NCI-H446 (cell line): ENCODE measurements around the gene GALNT4.

Experiments used
- DNase-seq, 2 experiments: peaks; one replicate each; lab custom pipeline; 2025; lab: John Stamatoyannopoulos, UW

The GALNT4 gene

DNA sequence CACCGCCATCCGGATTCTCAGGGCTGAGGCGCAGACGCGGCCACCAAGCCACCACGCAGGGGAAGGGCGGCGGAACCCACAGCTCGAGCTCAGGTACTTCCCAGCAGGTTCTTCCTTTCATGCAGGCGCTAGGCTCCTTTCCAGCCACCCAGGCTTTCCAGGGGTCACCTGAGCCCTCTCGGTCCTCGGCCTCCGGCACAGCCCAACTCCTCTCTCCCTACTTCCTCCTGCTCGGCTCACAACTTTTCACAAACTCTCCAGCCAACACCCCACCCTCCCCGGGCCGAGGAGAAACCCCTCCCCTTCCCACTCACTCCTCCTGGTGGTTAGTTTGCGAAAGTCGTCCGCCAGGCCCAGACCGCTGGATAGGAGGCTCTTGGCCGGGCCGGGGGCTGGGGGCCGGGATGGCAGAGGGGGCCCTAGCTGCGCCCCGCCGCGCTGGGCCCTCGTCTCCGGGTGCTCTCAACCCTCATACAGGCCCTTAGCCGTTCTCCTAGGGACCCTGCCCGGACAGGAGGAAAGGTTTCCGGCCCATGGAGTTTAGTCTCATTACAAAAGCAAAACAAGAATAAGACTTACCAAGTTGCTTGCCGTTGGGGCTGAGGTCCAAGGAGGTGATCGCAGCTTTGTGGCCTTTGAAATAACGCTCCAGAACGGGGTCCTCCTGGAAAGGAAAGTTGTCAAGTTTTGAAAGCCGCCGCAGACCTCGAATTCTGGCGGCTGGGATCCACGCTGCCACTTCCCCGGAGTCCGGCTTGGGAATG lies at the start of gene GALNT4:
Gene GALNT4, minus strand, starts transcription at position 256 of the 764 bp plus-strand sequence. Its CDS starts 247 bp downstream, at position 9.
- DNase-seq: peak; percentile 10 to 58

GRCh38 chr12:89573051-89573810 lies 48.6 kb upstream of the GALNT4 start:
- no peak for DNase-seq

DNA sequence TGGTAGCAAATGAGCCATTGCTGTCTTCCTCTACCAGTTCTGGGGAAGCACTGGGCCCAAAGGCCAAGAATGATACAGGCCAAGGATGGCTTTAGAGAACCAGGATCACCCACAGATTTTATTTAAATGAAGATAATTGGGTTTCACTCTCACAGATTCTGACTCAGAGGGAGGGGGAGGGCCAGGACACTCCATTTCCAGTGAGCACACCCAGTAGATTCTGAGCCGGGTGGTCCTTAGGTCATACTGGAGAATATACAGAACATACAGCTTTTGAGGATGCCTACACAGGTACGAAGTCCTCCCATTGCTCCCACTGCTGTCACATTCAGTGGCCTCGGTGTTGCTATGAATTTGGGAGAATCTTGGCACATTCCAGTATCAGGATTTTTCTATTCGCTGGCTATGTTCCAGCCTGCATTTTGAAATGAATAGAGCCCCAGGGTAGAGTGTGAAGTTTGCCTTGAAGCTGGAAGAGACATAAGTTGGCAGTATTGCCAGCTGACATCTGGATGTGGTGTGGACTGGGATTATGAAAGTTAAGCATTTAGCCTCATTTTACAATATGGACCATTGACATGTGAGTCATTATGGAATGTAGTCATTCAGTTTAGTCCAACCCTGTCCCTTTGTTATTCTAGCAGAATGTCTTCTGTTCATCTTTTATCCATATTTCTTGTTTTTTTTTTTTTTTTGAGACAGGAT lies 47.0 kb upstream of the GALNT4 start:
- peak in 1 of 2 experiments; percentile 52 for DNase-seq

- DNase-seq: no peak
These were observed 43.9 kb upstream of the GALNT4 start for GRCh38 chr12:89568484-89568883.

DNA sequence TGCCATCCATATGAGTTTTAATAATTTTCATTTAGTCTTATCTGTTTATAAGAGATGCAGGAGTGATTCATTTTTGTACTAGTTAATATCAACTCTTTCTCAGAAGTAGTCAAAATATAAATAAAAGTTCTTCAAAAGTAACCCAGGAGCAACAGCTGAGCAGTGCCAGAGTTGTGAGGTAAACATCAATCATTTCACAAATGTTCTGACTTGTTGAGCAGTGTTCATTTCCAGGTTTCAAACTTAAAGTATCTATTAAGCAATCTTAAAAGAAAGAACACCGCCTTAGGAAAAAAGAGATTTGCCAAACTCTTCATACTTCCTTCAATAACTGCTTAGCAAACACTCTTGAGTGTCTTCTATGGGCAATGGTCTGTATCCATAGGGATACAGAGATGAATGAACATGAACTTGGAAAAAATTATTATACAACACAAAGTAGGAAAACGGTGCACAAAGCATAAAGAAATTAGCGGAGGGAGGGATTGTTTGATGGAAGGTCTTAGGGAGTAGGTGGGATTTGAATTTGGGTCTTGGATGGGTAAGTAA lies 43.2 kb upstream of the GALNT4 start:
- no peak for DNase-seq

GRCh38 chr12:89566615-89567014 lies 42.0 kb upstream of the GALNT4 start:
- DNase-seq: no peak

GRCh38 chr12:89565002-89565401 lies 40.4 kb upstream of the GALNT4 start:
- no peak for DNase-seq

DNA sequence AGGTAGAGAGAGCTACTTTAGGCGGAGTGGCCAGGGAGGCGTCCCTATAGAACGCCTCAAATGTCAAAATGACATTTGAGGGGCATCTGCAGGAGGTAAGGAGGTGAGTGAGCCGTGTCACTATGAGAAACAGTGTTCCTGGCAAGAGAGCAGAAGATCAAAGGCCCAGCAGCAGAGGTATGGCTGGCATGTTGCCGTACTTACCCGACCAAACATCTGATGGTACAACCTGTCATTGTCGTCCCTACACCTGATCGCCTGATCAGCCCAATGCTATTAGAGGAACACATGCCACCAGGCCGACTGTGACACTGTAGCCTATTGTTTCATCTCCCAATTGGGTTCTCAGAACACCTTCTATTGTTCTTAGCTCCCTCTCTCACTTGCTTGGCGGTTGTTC lies 35.2 kb upstream of the GALNT4 start:
- no peak for DNase-seq

DNA sequence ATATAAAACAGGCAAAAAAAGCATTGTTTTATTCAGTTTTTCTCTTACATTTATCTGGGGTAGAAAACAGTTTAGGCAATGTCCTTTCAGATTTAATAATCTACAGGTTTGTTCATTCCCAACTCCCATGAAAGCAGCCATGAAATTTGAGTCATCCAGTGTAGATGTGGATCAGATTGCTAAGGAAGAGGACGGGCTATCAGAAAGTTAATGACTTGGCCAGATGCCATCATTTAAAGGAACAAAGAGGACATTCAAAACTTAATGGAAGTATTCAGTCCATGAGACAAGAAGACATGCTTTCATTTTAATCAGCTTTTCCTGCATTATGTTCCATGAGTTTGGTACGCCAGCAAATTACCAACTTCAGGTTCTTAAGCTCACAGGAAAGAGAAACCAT lies 32.4 kb upstream of the GALNT4 start:
- DNase-seq: no peak

GRCh38 chr12:89552376-89552775 lies 27.8 kb upstream of the GALNT4 start:
- DNase-seq: no peak

- DNase-seq: no peak
These were observed 27.2 kb upstream of the GALNT4 start for GRCh38 chr12:89551747-89552146.

- DNase-seq: no peak
These were observed 22.5 kb upstream of the GALNT4 start for GRCh38 chr12:89547101-89547500.

DNA sequence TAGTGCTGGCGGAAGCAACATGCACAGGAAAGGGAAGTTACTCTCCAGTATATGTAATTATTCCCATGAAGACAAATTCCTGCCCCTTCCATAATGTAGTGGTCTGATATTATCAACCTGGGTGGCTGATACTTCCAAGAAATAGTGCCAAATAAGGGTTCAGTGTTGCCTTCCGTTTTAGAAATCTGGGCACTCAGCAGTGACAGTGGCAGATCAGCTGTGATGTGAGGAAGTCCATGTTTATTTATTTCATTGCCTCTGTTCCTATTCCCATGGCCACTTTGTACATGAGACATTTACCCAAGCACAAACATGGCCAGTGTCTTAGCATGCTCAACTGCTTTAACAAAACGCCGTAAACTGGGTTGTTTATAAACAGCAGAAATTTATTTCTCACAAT lies 21.6 kb upstream of the GALNT4 start:
- DNase-seq: no peak

GRCh38 chr12:89544681-89545184 lies 20.1 kb upstream of the GALNT4 start:
- peak; percentile 29 to 88 for DNase-seq

GRCh38 chr12:89544022-89544421 lies 19.4 kb upstream of the GALNT4 start:
- no peak for DNase-seq

DNA sequence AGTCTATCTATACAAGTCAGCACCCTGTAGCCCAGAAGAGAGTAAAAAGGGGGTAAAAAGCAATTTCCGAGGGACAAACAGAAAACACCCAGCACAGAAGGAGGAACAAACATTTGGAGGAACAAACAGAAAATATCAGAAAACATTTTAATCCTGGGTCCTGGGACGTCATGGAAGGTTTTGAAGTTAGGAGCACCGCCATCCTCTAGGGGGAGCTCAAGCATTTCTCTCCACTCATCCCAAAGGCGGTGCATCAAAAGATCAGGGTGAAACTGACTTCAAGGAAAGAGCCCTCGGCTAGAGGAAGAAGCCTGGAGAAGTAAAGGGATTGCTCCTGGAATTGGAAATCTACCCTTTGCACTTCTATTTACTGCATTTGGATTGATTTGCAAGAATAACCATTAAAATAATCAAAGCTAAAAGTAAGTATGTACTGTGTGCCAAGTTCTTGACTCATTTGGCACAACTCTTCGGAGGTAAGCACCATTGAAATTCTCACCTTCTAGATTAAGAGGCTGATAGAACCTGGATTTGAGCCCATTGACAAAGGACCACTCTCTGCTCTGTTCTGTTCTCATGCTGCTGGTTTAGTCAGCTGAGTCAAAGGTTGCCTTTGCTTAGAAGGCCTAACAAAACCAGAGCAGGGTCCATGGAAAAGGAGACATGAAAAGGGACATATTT lies 18.5 kb upstream of the GALNT4 start:
- DNase-seq: peak; percentile 79 to 85

DNA sequence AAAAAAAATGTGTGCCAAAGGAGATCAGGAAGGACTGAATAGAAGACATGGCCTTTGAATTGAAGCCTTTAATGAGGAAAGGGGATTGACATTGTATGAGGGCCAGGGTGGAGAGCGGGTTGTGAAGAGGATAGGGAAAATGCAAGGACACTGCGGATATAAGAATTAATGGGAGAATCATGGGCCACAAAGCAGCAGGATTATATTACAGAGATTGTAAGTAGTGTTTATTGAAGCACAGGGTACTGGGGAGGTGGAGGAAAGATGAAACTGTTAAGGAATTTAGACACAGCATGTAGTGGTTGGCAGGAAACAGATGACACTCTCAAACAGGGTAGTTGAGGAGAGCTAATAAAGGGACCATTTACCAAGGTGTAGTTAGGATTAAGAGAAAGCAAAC lies 17.6 kb upstream of the GALNT4 start:
- DNase-seq: no peak

- DNase-seq: no peak
These were observed 16.0 kb upstream of the GALNT4 start for GRCh38 chr12:89540586-89540985.

DNA sequence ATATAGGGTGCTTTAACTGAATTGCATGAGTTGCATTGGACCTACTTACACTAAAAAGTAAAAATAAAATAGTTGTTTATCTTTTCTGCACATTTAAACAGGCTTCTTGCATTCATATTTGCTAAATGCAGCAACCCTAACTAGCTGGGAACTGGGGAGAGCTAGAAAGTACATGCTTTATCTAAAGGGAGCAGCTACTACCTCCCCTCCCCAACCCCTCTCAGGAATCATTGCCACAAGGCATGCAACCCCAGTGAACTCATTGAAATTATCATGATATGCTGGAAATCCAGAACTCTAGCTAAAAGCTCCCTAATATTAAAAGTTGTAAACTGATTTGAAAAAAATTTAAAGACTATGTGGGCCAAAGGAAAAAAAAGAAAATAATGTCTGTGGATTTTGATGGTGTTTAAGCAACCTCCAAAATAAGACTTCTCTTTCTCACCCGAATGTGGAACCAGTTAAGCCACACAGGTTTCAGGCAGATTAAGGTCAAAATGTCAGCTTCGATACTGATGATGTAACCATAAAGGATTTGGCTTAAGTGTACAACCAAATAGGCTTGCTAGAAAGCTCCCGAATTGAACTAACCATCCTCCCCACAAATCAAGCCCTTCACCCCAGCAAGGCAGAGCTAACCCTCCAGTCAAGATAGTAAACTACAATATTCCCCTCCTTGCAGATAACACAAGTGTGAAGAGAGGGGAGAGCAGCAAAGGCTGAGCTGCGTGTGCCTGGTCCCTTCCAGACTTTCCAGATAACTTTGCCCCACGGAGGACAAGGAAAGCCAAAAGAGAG lies 15.0 kb upstream of the GALNT4 start:
- no peak for DNase-seq

GRCh38 chr12:89538897-89539296 lies 14.3 kb upstream of the GALNT4 start:
- DNase-seq: no peak

GRCh38 chr12:89537389-89537788 lies 12.8 kb upstream of the GALNT4 start:
- no peak for DNase-seq
